ENCODE measurements around the gene HES5. TPM values are rescaled to one million over a fixed set of nuclear protein-coding genes. Genes with fewer than 3 reads are reported as not detected.
A peak's percentile ranks its signal among the peaks of the same experiment; 100 is the strongest.

HES5 gene
- total and polyA plus RNA-seq, 7 experiments from 2014 or later: not detected

DNA sequence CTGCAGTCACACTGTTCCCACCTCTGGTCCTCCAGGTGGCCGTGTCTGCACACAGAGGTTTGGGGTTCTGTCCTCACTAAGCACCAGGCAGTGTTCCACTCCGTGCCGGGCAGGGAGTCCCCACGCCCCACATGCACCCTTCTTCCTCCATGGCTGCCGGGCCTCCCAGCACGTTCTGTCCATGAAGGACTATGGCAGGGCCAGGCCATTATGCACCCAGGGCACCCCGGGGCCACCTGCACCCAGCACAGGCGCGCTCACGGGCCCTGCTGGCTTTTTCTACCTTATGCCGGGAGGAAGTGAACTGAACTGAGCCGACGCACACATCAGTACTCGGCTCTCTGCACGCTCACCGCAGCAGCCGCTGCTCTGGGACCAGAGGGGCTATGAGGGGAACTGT, 13.9 kb downstream of the HES5 start:
- peaks cover 0 to 18% (median 3%) of the 10 kb centered on the region in 5 donors for H3K36me3 Mint-ChIP-seq
- no peaks in the 10 kb centered on the region for H3K27me3 Mint-ChIP-seq
- ATAC-seq: no peak
- H3K27me3 ChIP-seq (ENCODE audit: control insufficient read depth in 2 of 2, insufficient read depth in 2 of 2, low read length in 2 of 2): no peaks in the 10 kb centered on the region
- ChIA-PET CTCF (no interaction called here), POLR2A (no interaction called here)
- DNase-seq: no peak
- no peak overlapping the region for H3K27ac ChIP-seq (ENCODE audit: low read depth, low read length)
- H3K36me3 ChIP-seq (ENCODE audit: control insufficient read depth in 2 of 3, insufficient read depth in 3 of 3, low read length in 3 of 3): peaks cover 17 to 98% (median 40%) of the 10 kb centered on the region in 3 experiments
- H3K4me1 ChIP-seq (ENCODE audit: control insufficient read depth in 2 of 2, insufficient read depth in 2 of 2, low read length in 2 of 2): no peaks in the 10 kb centered on the region
- no peak overlapping the region for H3K27ac Mint-ChIP-seq
- H3K4me3 Mint-ChIP-seq: no peak overlapping the region
- H3K4me3 ChIP-seq (ENCODE audit: low read length): no peak overlapping the region
- peaks cover 0 to 7% (median 0%) of the 10 kb centered on the region in 7 donors for H3K4me1 Mint-ChIP-seq
- intact Hi-C loops (cut with micrococcal nuclease): no loop called here
- H3K9me3 ChIP-seq (ENCODE audit: control insufficient read depth in 2 of 3, low read length in 3 of 3): no peaks in the 10 kb centered on the region
- H3K9me3 Mint-ChIP-seq: no peaks in the 10 kb centered on the region

DNA sequence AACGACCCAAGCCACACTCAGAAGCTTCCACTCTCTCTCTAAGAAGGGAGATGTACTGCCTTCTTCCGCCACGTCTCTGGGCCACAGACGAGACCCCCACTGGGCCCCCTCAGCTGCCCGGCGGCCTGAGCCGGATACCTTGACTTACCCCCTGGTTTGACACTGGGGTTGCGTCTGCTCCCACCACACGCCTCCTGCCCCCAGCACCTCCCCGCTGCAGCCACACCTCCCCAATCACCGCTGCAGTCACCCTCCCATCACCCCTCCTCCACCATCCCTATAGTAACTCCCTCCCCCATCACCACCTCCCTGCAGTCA, 14.3 kb downstream of the HES5 start:
- Histone ChIP-seq H3K9me3 (ENCODE audit: control insufficient read depth in 2 of 3, low read length in 3 of 3) (no peaks in the 10 kb centered on the region), H3K27ac (ENCODE audit: low read depth, low read length) (no peak overlapping the region), H3K36me3 (ENCODE audit: control insufficient read depth in 2 of 3, insufficient read depth in 3 of 3, low read length in 3 of 3) (peaks cover 17 to 98% (median 40%) of the 10 kb centered on the region in 3 experiments), H3K4me1 (ENCODE audit: control insufficient read depth in 2 of 2, insufficient read depth in 2 of 2, low read length in 2 of 2) (no peaks in the 10 kb centered on the region), H3K4me3 (ENCODE audit: low read length) (no peak overlapping the region), H3K27me3 (ENCODE audit: control insufficient read depth in 2 of 2, insufficient read depth in 2 of 2, low read length in 2 of 2) (no peaks in the 10 kb centered on the region)
- H3K9me3 Mint-ChIP-seq: no peaks in the 10 kb centered on the region
- peaks cover 0 to 14% (median 0%) of the 10 kb centered on the region in 5 donors for H3K36me3 Mint-ChIP-seq
- H3K4me3 Mint-ChIP-seq: no peak overlapping the region
- H3K27me3 Mint-ChIP-seq: no peaks in the 10 kb centered on the region
- intact Hi-C loops (cut with micrococcal nuclease): no loop called here
- no peak overlapping the region for H3K27ac Mint-ChIP-seq
- peaks cover 0 to 7% (median 0%) of the 10 kb centered on the region in 7 donors for H3K4me1 Mint-ChIP-seq
- ChIA-PET CTCF (no interaction called here), POLR2A (no interaction called here)
- ATAC-seq (no peak), DNase-seq (no peak)

- POLR2A ChIA-PET: no interaction called here
- Mint-ChIP-seq H3K4me1 (peaks cover 0 to 7% (median 0%) of the 10 kb centered on the region in 7 donors), H3K36me3 (peaks cover 0 to 13% (median 0%) of the 10 kb centered on the region in 5 donors), H3K27ac (no peak overlapping the region), H3K27me3 (no peaks in the 10 kb centered on the region), H3K9me3 (no peaks in the 10 kb centered on the region), H3K4me3 (no peak overlapping the region)
- no peak for DNase-seq
- Histone ChIP-seq H3K9me3 (ENCODE audit: control insufficient read depth in 2 of 3, low read length in 3 of 3) (no peaks in the 10 kb centered on the region), H3K27me3 (ENCODE audit: control insufficient read depth in 2 of 2, insufficient read depth in 2 of 2, low read length in 2 of 2) (no peaks in the 10 kb centered on the region), H3K36me3 (ENCODE audit: control insufficient read depth in 2 of 3, insufficient read depth in 3 of 3, low read length in 3 of 3) (peaks cover 17 to 98% (median 40%) of the 10 kb centered on the region in 3 experiments), H3K4me3 (ENCODE audit: low read length) (no peak overlapping the region), H3K4me1 (ENCODE audit: control insufficient read depth in 2 of 2, insufficient read depth in 2 of 2, low read length in 2 of 2) (no peaks in the 10 kb centered on the region), H3K27ac (ENCODE audit: low read depth, low read length) (no peak overlapping the region)
- CTCF ChIA-PET: no interaction called here
- intact Hi-C loops (cut with micrococcal nuclease): no loop called here
- no peak for ATAC-seq
These were observed 14.9 kb downstream of the HES5 start for GRCh38 chr1:2514863-2515762.

- Histone ChIP-seq H3K36me3 (ENCODE audit: control insufficient read depth in 2 of 3, insufficient read depth in 3 of 3, low read length in 3 of 3) (peaks cover 17 to 98% (median 42%) of the 10 kb centered on the region in 3 experiments), H3K4me1 (ENCODE audit: control insufficient read depth in 2 of 2, insufficient read depth in 2 of 2, low read length in 2 of 2) (no peaks in the 10 kb centered on the region), H3K27ac (ENCODE audit: low read depth, low read length) (no peak overlapping the region), H3K9me3 (ENCODE audit: control insufficient read depth in 2 of 3, low read length in 3 of 3) (no peaks in the 10 kb centered on the region), H3K4me3 (ENCODE audit: low read length) (no peak overlapping the region), H3K27me3 (ENCODE audit: control insufficient read depth in 2 of 2, insufficient read depth in 2 of 2, low read length in 2 of 2) (no peaks in the 10 kb centered on the region)
- Mint-ChIP-seq H3K4me3 (no peak overlapping the region), H3K36me3 (peaks cover 0 to 13% (median 0%) of the 10 kb centered on the region in 5 donors), H3K4me1 (peaks cover 0 to 5% (median 0%) of the 10 kb centered on the region in 7 donors), H3K9me3 (no peaks in the 10 kb centered on the region), H3K27ac (no peak overlapping the region), H3K27me3 (no peaks in the 10 kb centered on the region)
- DNase-seq (no peak), ATAC-seq (no peak)
- POLR2A ChIA-PET: no interaction called here
- intact Hi-C loops (cut with micrococcal nuclease): no loop called here
- CTCF ChIA-PET: no interaction called here
These were observed 16.0 kb downstream of the HES5 start for GRCh38 chr1:2513939-2514652.

DNA sequence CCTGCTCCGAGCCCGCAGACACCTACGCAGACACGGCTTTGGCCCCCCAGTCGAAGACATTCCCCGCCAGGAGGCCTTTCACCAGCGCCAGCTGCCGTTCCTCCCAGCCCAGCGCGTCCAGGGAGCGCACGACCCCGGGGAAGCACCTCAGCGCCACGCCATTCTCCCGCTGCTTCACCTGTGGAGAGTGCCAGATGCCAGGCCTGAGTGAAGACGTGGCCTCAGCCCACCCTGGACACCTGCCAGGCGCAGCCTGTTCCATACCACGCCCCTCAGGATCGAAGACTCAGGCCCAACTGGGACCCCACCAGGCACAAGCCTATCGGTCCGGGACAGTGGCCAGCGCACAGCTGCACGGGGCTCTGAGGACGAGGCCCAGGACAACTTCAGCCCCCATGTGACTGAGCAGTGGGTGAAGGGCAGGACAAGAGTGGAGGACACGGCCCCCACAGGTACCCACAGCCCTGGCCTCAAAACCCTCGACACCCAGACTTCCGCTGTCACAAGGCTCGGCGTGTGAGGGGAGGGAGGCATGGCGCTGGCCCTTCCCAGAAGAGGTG, 17.1 kb downstream of the HES5 start:
- H3K9me3 Mint-ChIP-seq: no peaks in the 10 kb centered on the region
- no peak for ATAC-seq
- Histone ChIP-seq H3K4me3 (ENCODE audit: low read length) (no peak overlapping the region), H3K27ac (ENCODE audit: low read depth, low read length) (no peak overlapping the region), H3K4me1 (ENCODE audit: control insufficient read depth in 2 of 2, insufficient read depth in 2 of 2, low read length in 2 of 2) (no peaks in the 10 kb centered on the region), H3K36me3 (ENCODE audit: control insufficient read depth in 2 of 3, insufficient read depth in 3 of 3, low read length in 3 of 3) (peaks cover 7 to 97% (median 34%) of the 10 kb centered on the region in 3 experiments), H3K27me3 (ENCODE audit: control insufficient read depth in 2 of 2, insufficient read depth in 2 of 2, low read length in 2 of 2) (no peaks in the 10 kb centered on the region), H3K9me3 (ENCODE audit: control insufficient read depth in 2 of 3, low read length in 3 of 3) (no peaks in the 10 kb centered on the region)
- no peak for DNase-seq
- intact Hi-C loops (cut with micrococcal nuclease): no loop called here
- H3K4me1 Mint-ChIP-seq: peaks cover 0 to 3% (median 0%) of the 10 kb centered on the region in 7 donors
- H3K4me3 Mint-ChIP-seq: no peak overlapping the region
- peaks cover 0 to 10% (median 3%) of the 10 kb centered on the region in 5 donors for H3K36me3 Mint-ChIP-seq
- H3K27me3 Mint-ChIP-seq: no peaks in the 10 kb centered on the region
- H3K27ac Mint-ChIP-seq: peak overlapping the region in 1 of 9 donors; percentile 56
- ChIA-PET POLR2A (no interaction called here), CTCF (no interaction called here)

DNA sequence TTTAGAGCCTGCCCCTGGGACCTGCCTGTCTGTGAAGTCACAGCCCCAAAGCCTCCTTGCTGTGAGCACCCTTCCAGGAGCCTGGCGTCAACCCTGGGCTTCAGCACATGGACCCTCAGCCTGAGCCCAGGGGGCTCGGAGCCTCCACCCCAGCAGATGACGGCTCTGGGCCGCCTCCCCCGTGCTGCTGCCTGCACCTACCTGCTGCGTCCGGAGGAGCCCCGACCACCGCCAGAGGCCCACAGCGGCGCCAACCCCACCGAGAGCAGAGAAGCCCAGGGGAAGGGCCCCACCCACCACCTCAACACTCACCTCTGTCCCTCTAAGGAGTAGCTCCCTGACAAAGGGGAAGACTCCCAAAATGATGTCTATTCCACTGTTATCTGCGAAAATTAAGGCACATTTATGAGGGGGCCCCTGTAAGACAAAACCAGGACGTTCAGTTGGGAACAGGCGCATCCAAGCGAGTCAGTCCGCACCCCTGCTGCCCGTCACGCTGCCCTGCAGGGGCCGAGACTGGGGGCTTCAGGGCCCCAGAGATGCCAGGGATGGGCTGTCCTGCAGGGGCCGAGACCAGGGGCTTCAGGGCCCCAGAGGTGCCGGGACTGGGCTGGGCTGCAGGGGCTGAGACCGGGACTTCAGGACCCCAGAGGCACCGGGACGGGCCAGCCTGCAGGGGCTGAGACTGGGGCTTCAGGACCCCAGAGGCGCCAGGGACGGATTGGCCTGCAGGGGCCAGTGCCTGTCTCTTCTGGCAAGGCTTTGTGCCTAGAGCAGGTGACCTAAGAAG, 19.5 kb downstream of the HES5 start:
- ATAC-seq: no peak
- H3K4me1 Mint-ChIP-seq: peaks cover 0 to 2% (median 0%) of the 10 kb centered on the region in 7 donors
- POLR2A ChIA-PET: no interaction called here

More for the DNA sequence above, 19.5 kb downstream of the HES5 start:
- Histone ChIP-seq H3K36me3 (ENCODE audit: control insufficient read depth in 2 of 3, insufficient read depth in 3 of 3, low read length in 3 of 3) (peaks cover 0 to 82% (median 28%) of the 10 kb centered on the region in 3 experiments), H3K4me1 (ENCODE audit: control insufficient read depth in 2 of 2, insufficient read depth in 2 of 2, low read length in 2 of 2) (no peaks in the 10 kb centered on the region), H3K27me3 (ENCODE audit: control insufficient read depth in 2 of 2, insufficient read depth in 2 of 2, low read length in 2 of 2) (no peaks in the 10 kb centered on the region), H3K4me3 (ENCODE audit: low read length) (no peak overlapping the region), H3K9me3 (ENCODE audit: control insufficient read depth in 2 of 3, low read length in 3 of 3) (no peaks in the 10 kb centered on the region), H3K27ac (ENCODE audit: low read depth, low read length) (no peak overlapping the region)
- Mint-ChIP-seq H3K27ac (no peak overlapping the region), H3K4me3 (no peak overlapping the region), H3K36me3 (peaks cover 0 to 10% (median 2%) of the 10 kb centered on the region in 5 donors), H3K27me3 (no peaks in the 10 kb centered on the region), H3K9me3 (peaks cover 0 to 1% (median 0%) of the 10 kb centered on the region in 11 donors)
- intact Hi-C loops (cut with micrococcal nuclease): no loop called here
- DNase-seq: no peak
- CTCF ChIA-PET: no interaction called here
